K562 (cell line): Measurements from ENCODE around the gene CHCHD4. TPM values are rescaled to one million over a fixed set of nuclear protein-coding genes. Genes with fewer than 3 reads are reported as not detected.

Experiments used
- ATAC-seq: fragments of 200-7000 bp; cut with Tn5 transposase; 3 replicates; pipeline ENCODE4 v1.9.1; 2020; ENCODE audit warnings: moderate library complexity
- BruUV-seq: library from RNA; stranded (reverse); fragments of 400-500 nt; replicated peaks from 2 replicates; lab custom pipeline; 2021; lab: Mats Ljungman, UMichigan
- CTCF ChIA-PET: fragments of 300-600 bp; formaldehyde crosslinking; extraction: SDS; loops from one replicate; lab custom pipeline; 2021; ENCODE audit warnings: low intra/inter-chr PET ratio; lab: Yijun Ruan, JAX
- POLR2A ChIA-PET: fragments of 300-600, 350-650 bp; sonication (Branson Sonifier 250); formaldehyde crosslinking; extraction: SDS; loops from one replicate; lab custom pipeline; 2021; ENCODE audit warnings: antibody characterized with exemption, inconsistent platforms; lab: Yijun Ruan, JAX
- DNase-seq, 4 experiments: peaks; one replicate each; pipeline versions ENCODE4 v3.0.0 to v3.0.0-alpha.2; 2011 to 2018; ENCODE audit warnings: low spot score in 3 of 4, mixed read lengths in 3 of 4; ENCODE audit errors: extremely low read depth in 1 of 4
- FAIRE-seq: peaks from 2 replicates; lab custom pipeline; 2011; peaks lifted over from hg19 to GRCh38; lab: Jason Lieb, UNC
- H2AFZ ChIP-seq: 2 replicates; pipeline ENCODE4 v1.6.0; 2011; ENCODE audit warnings: low read depth, low read length, control low read depth, inconsistent platforms
- H3K27ac ChIP-seq: fragments of 200-600 bp; 3 replicates; pipeline ENCODE4 v1.8.0; 2011; ENCODE audit warnings: low read depth, mild to moderate bottlenecking, control low read depth, inconsistent platforms, low read length, moderate library complexity, mixed read lengths; ENCODE audit errors: extremely low read depth
- H3K27me3 ChIP-seq, 2 experiments: fragments of 300-600 bp in 1 of 2; 2 replicates in 1 of 2; 3 replicates in 1 of 2; pipeline versions ENCODE4 v1.6.0 to v1.8.0; 2011; ENCODE audit warnings: inconsistent platforms in 2 of 2, low read length in 2 of 2, mild to moderate bottlenecking in 1 of 2, mixed read lengths in 1 of 2, moderate library complexity in 1 of 2; ENCODE audit not compliant: control insufficient read depth in 2 of 2, insufficient read depth in 2 of 2
- H3K36me3 ChIP-seq: fragments of 300-600 bp; 3 replicates; pipeline ENCODE4 v1.8.0; 2011; ENCODE audit warnings: mild to moderate bottlenecking, low read length, inconsistent platforms; ENCODE audit not compliant: control insufficient read depth, insufficient read depth
- H3K4me1 ChIP-seq, 2 experiments: fragments of 200-600 bp in 1 of 2; replicated peaks in 1 of 2; 2 replicates in 1 of 2; 3 replicates in 1 of 2; pipeline versions ENCODE4 v1.5.1 to v1.8.0; 2011; ENCODE audit warnings: inconsistent platforms in 2 of 2, low read length in 2 of 2, mild to moderate bottlenecking in 1 of 2, mixed read lengths in 1 of 2, moderate library complexity in 1 of 2; ENCODE audit not compliant: control insufficient read depth in 2 of 2, insufficient read depth in 2 of 2
- H3K4me2 ChIP-seq: 2 replicates; pipeline ENCODE4 v1.6.1; 2011; ENCODE audit warnings: low read length, control low read depth, inconsistent platforms, mixed read lengths; ENCODE audit not compliant: insufficient read depth
- H3K4me3 ChIP-seq: fragments of 200-600 bp; sonication (generic), shearing (Covaris generic); 2 replicates; pipeline ENCODE4 v1.5.1; 2016; ENCODE audit warnings: control low read depth, inconsistent platforms
- H3K79me2 ChIP-seq: fragments of 200-600 bp; 3 replicates; pipeline ENCODE4 v1.8.0; 2011; ENCODE audit warnings: low read length, inconsistent platforms; ENCODE audit not compliant: control insufficient read depth, insufficient read depth
- H3K9ac ChIP-seq, 2 experiments: 2 replicates each; pipeline versions ENCODE4 v1.6.0 to v1.6.1; 2011; ENCODE audit warnings: low read depth in 2 of 2, low read length in 2 of 2, control low read depth in 1 of 2, inconsistent platforms in 1 of 2, mild to moderate bottlenecking in 1 of 2, mixed read lengths in 1 of 2; ENCODE audit not compliant: insufficient read depth in 1 of 2
- H3K9me1 ChIP-seq: one replicate; pipeline ENCODE4 v1.6.0; 2011; ENCODE audit warnings: inconsistent platforms, mild to moderate bottlenecking, low read length, moderate library complexity; ENCODE audit not compliant: control insufficient read depth, insufficient read depth
- H3K9me3 ChIP-seq: replicated peaks from 2 replicates; pipeline ENCODE4 v1.5.1; 2011; ENCODE audit warnings: low read depth, low read length, inconsistent platforms; ENCODE audit not compliant: control insufficient read depth, insufficient read depth
- H4K20me1 ChIP-seq: replicated peaks from 2 replicates; pipeline ENCODE4 v1.6.1; 2011; ENCODE audit warnings: low read length, inconsistent platforms, mixed read lengths; ENCODE audit not compliant: control insufficient read depth, insufficient read depth
- HLTF ChIP-seq: fragments of 450-650 bp; IDR thresholded peaks from 2 replicates; pipeline ENCODE4 v1.6.1; 2016
- MYBL2 ChIP-seq, 2 experiments: fragments of 450-650 bp in 1 of 2; sonication (generic) in 1 of 2; formaldehyde crosslinking in 1 of 2; IDR thresholded peaks; 2 replicates each; pipeline versions ENCODE4 v1.6.1 to v1.8.1; 2017 to 2022; ENCODE audit warnings: borderline replicate concordance in 1 of 2, inconsistent platforms in 1 of 2, low read depth in 1 of 2, mild to moderate bottlenecking in 1 of 2, missing genetic modification reagents in 1 of 2, moderate library complexity in 1 of 2
- RBFOX2 ChIP-seq: fragments of 200-400 bp; formaldehyde crosslinking; IDR thresholded peaks from 2 replicates; pipeline ENCODE4 v1.6.1; 2017; ENCODE audit warnings: low read depth, mild to moderate bottlenecking, low read length, moderate library complexity
- ZNF121 ChIP-seq: sonication (generic); formaldehyde crosslinking; conservative IDR thresholded peaks from 2 replicates; pipeline ENCODE4 v1.8.0; 2022; ENCODE audit warnings: missing genetic modification reagents
- ZNF140 ChIP-seq: fragments of 250-450 bp; sonication (Bioruptor Pico); IDR thresholded peaks from 2 replicates; pipeline ENCODE4 v1.8.0; 2021; ENCODE audit warnings: moderate library complexity, mild to moderate bottlenecking, inconsistent platforms
- ZSCAN32 ChIP-seq: fragments of 450-650 bp; formaldehyde crosslinking; IDR thresholded peaks from 2 replicates; pipeline ENCODE4 v1.4.0; 2020; ENCODE audit warnings: mild to moderate bottlenecking, moderate library complexity
- WGBS: fragments of 100-300 bp; shearing (Covaris generic); methylation state at CpG from one replicate; pipeline ENCODE4 v1.1.6; 2016; ENCODE audit warnings: low coverage, mixed read lengths; ENCODE audit not compliant: insufficient coverage; ENCODE audit errors: missing lambda C conversion rate; 5-methylcytosine and 5-hydroxymethylcytosine counted together
- in situ Hi-C: fragments of 300-500 bp; cut with MboI; formaldehyde crosslinking; loops from 4 replicates; pipeline ENCODE4 v1.15.0; 2018; ENCODE audit warnings: inconsistent platforms, mixed read lengths
- intact Hi-C: fragments of 100-400 bp; cut with micrococcal nuclease; formaldehyde crosslinking; loops from 2 replicates; pipeline ENCODE4 v1.14.2; 2022
- polyA plus RNA-seq, 8 experiments: library from polyadenylated mRNA; depleted of rRNA in 4 of 8; stranded (reverse) in 5 of 8; unstranded in 3 of 8; fragments of >200 nt; fragmentation: Nextera tagmentation in 2 of 8; fragmentation: Illumina TruSeq in 1 of 8; extraction: Ambion mirVana in 2 of 8; extraction: Trizol in 1 of 8; gene quantifications; 2 replicates each; pipeline versions ENCODE4 v1.2.1 to v1.2.3, GENCODE V29; 2011 to 2014; ENCODE audit warnings: inconsistent platforms in 1 of 8, missing spikeins in 1 of 8
- total RNA-seq, 7 experiments: library from RNA; depleted of rRNA in 6 of 7; stranded (reverse); fragments of >200 nt in 6 of 7; fragmentation: Illumina TruSeq in 2 of 7; extraction: Trizol in 2 of 7; gene quantifications; 2 replicates each; pipeline versions ENCODE4 v1.2.1 to v1.2.3, GENCODE V29; 2011 to 2021; ENCODE audit warnings: low replicate concordance in 1 of 7

The CHCHD4 gene
- total and polyA plus RNA-seq, 9 of the 15 experiments (the other 6 are each of a cell fraction or from before 2014, with no cell fraction given), result 55.4 to 225 (median 77.2) TPM

- Histone ChIP-seq H3K9ac (no peak overlapping the region), H3K36me3 (peaks cover 91% of the 10 kb centered on the region), H2AFZ (no peak overlapping the region), H3K9me3 (no peaks in the 10 kb centered on the region), H3K27me3 (no peaks in the 10 kb centered on the region), H3K9me1 (peaks cover 5% of the 10 kb centered on the region), H3K27ac (no peak overlapping the region), H3K4me1 (peaks cover 10 to 17% of the 10 kb centered on the region in 2 experiments), H3K4me2 (no peak overlapping the region), H4K20me1 (peaks cover 10% of the 10 kb centered on the region), H3K79me2 (peaks cover 33% of the 10 kb centered on the region), H3K4me3 (no peak overlapping the region)
- intact Hi-C loops, result no loop called here
- POLR2A ChIA-PET, result interaction anchor here (0.7 to 2.1 kb wide), 3 partner anchors 10 to 166 kb away, joined by 3 to 6 read pairs (median 3); no protein-coding TSS in a partner anchor
- 92% methylated on average over 12 of the region's 12 CpGs for WGBS
- CTCF ChIA-PET, result no interaction called here
- BruUV-seq, result no TSS peak
- TF ChIP-seq ZSCAN32 (no peak), RBFOX2 (0 out of 2 replicates have a peak, but pooled peaks have one; percentile 14), ZNF140 (CRISPR knock-in tag) (no peak), MYBL2 (IDR thresholded peaks at IDR 0.05; ENCODE audit: low read depth) (no peak), MYBL2 (CRISPR knock-in tag; IDR thresholded peaks at IDR 0.05; ENCODE audit: borderline replicate concordance) (peak; percentile 41; the same call in 1 of the 2 replicates)
- ATAC-seq (no peak), DNase-seq (no peak), FAIRE-seq (no peak)
- in situ Hi-C loops, result no loop called here
Observed at GRCh38 chr3:14130707-14131106, 6.0 kb upstream of the CHCHD4 start.

DNA sequence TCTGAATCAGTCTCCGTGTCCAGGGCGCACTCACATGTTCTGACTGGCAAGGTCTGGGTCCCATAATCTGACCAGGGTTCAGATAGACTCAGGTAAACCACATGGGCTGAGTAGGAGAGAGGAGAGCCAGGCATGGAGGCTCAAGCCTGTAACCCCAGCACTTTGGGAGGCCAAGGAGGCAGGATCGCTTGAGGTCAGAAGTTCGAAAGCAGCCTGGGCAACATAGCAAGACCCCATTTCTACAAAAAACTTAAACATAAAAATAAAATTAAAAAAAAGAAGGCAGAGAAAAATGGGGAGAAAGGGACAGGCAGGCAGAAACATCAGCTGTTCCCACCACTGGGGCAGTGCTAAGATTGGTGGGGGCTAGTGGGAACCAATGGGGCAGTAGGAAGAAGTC lies 5.6 kb upstream of the CHCHD4 start:
- FAIRE-seq (no peak), DNase-seq (no peak), ATAC-seq (no peak)
- POLR2A ChIA-PET, result interaction anchor here (1.0 to 2.1 kb wide), 2 partner anchors 10 to 15 kb away, joined by 3 to 6 read pairs; no protein-coding TSS in a partner anchor
- Histone ChIP-seq H3K36me3 (peaks cover 87% of the 10 kb centered on the region), H3K9me3 (no peaks in the 10 kb centered on the region), H3K4me2 (no peak overlapping the region), H3K4me3 (no peak overlapping the region), H3K9ac (no peak overlapping the region), H2AFZ (no peak overlapping the region), H3K27ac (no peak overlapping the region), H3K27me3 (no peaks in the 10 kb centered on the region), H4K20me1 (peaks cover 10% of the 10 kb centered on the region), H3K4me1 (peaks cover 13 to 17% of the 10 kb centered on the region in 2 experiments), H3K79me2 (peaks cover 38% of the 10 kb centered on the region), H3K9me1 (peaks cover 5% of the 10 kb centered on the region)
- 97% methylated on average over 4 of the region's 4 CpGs for WGBS
- intact Hi-C loops, result no loop called here
- BruUV-seq, result no TSS peak
- in situ Hi-C loops, result no loop called here
- CTCF ChIA-PET, result no interaction called here
- TF ChIP-seq HLTF (no peak), ZNF121 (CRISPR knock-in tag) (peak; percentile 69; the same call in 1 of the 2 replicates)
